ENCODE data around the gene DIAPH3.

Gene DIAPH3

DNA sequence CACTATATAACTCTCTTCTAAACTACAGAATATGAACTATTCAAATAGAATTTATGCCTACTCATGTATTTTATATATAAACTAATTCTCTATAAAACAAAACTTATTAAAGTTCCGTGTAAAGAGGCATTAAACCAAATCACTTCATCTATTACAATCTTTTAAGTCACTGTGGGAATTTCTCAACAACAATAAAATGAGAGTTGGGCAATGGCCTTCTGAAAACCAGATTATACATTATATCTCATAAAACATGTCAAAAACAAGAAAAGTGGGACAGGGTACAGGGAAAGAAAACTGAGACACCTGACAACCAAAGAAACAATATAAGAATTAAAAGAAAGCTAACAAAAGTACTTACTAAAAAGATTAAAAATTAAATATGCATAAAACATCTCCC lies 145.2 kb downstream of the DIAPH3 start:
- no peak for DNase-seq

DNA sequence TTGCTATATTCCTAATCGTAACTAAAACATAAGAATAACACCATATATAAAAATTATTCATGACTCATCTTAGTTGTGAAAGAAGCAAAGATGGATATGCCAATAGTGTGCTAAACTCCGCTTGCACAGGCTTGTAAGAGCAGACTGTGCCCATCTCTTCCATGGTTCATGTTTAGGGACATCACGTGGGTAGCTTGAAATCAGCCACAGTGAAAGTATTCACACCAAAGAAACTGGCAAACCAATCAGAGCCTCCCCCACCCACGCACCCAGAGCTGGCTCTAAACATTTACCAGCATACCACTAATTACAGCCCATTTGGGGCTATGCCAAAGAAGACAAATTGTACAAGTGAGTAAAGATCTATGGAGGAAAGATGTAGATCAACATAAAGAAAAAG lies 147.5 kb downstream of the DIAPH3 start:
- DNase-seq, result no peak

DNA sequence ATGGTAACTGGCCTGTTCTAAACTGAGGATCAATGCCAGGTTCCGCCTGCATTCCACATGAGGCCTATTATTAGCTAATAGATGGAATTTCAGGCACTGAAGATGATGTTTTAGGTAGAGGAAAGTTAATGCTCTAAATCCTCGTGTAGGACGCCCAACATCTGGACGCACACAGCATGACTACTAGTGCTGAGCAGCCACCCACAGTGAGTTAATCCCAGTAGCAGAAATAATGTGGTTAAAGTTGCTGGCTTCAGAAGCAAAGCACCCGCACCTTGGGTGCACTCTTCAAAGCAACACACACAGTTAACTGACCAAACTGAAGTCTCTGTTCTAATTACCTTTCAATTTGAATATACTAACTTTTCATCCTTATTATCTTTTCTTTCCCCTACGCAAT lies 150.6 kb downstream of the DIAPH3 start:
- DNase-seq, result no peak

DNA sequence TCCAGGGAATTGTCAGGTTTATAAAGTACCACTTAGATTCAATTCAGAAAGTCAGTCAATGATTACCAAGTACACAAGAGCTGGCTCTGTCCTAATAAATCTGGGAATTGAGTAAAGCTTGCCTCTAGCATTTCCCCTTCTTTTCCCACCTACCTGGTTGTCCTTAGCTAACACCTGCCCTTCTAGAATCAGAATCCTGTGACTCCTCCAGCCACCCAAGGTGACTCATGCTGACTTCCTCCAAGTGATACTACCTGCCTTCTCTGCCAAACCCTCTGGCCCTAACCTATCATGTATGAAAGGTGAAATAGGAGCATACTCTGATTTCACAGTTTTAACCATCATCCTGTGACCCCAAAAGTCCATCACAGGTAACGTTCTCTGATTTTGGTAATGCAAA lies 151.2 kb downstream of the DIAPH3 start:
- no peak for DNase-seq

DNA sequence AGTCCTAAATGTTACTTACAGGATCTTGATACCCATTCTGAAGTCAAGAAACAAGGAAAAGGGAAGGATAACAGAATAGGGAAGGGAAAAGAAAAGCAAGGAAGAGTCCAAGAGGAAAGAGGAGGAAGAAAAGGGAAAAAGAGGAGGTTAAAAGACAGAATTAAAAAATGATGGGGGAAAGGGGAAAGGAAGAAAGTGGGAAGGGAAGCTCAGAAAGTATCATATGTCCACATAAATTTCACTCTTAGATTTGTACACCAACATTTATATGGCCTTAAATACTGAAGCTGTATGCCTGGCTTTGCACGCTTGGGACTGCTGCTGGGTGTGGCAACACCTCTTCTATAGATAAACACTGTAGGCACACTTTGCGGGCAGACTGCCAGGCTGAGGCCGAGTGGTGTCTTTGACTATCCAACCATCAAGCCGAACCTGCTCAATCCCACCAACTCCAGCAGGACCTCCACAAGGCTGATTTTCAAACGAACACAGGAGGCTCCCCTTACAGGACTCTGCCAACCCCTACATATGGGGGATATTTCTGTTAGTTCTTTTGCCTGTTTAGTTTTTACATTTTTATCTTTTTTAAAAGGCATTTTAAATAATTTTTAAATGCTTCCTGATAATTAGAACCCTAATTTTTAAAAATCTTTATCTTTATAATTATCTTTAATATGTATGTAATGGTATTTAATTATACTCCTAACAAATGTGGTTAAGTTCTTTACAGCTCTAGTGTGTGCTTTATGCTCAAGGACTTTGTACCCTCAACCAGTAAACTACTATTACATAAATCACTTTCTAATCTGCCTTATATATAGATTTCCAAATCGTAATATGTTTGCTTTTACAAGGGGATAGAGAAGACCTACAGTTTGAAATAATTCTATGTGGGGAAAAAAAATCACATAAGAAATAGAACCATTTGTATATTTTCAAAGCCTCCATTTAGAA lies 154.2 kb downstream of the DIAPH3 start:
- no peak for DNase-seq

DNA sequence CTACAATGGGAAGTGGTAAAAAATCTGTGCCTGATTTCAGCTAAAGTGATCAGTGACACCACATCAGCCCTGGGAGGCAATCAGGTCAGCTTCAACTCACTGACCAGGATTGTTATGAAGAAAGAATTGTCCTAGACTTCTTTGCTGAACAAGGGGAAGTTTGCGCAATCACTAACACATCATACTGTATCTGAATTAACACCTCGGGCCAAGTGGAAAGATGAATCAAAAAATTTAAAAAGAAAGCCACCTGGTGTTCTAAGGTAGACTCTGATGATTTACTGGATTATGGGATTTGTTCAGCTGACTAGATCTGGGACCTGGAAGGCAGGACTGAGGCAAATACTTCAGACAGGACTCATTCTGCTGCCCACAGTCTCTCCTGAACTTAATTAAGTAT lies 161.8 kb downstream of the DIAPH3 start:
- no peak for DNase-seq

DNA sequence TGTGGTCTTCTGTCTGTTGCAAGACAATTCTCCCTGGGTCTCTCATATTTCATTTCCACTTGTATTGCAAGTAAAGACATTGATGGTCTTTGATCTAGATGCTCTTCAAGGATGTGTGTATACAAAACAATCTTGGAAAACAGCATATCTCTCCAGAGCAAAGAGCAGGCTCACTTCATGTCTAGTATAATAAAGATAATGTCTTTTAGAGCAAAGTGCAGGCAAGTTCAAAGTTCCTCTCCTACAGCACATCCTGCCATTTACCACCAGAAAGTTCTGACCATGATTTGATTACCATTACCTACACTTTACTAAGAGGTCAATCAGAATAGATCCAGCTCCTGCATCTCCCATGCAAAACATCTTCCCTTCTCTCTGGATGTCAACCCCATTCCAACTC lies 162.8 kb downstream of the DIAPH3 start:
- DNase-seq, result no peak

DNA sequence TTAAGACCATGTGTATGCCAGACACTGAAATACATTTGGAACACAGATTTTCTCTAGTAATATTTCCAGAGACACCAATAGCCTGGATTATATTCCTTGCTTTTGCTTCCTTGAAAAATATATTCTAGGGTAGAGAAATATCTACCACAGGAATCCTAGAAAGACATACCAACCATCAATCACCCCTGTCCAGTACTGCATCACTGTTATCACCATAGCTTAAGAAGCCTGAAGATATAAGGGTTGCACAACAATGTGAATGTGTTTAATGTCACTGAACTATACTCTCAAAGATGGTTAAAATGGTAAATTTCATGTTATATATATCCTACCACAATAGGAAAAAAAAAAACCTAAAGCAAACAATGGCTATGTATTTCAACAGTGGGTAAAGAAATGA lies 163.6 kb downstream of the DIAPH3 start:
- no peak for DNase-seq

DNA sequence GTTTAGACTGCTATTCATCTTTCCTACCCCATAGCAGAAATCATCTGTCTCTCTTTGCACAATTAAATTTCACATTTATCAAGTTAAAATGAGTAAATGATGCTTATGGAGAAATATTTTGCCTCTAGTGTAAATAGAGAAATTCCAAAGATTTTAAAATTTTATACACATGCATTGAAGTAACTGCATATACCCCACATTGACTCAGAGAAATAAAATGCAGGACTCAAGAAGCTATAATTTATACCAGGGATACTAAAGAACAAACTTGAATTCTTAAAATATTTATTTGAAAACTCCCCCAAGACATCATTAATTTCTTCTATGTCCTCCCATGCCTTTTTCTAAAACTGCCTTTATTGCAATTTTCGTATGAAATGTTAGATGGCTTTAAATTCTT lies 165.8 kb downstream of the DIAPH3 start:
- DNase-seq, result no peak

DNA sequence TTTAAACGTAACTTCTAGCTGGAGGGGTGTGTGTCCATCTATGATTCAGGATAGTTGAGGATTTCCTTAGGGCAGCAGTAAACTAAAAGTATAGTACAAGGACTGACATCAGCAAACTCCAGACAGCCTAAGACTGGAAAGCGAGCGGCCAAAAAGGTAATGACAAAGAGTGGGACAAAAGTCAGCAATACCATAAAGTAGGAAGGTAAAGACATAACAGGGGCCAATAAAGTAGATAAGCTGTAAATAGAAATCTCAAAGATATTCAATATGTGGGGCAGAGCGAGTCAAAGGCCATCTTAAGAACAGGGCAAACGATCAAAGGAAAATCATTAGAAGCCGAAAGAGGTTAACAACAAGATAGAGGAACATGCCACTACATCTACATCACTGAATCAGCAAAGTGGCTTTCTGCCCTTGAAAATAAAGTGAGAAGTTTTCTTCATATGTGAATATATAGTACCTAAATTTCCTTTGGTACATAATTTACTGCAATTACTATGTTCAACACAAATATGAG lies 167.2 kb downstream of the DIAPH3 start:
- DNase-seq, result no peak

DNA sequence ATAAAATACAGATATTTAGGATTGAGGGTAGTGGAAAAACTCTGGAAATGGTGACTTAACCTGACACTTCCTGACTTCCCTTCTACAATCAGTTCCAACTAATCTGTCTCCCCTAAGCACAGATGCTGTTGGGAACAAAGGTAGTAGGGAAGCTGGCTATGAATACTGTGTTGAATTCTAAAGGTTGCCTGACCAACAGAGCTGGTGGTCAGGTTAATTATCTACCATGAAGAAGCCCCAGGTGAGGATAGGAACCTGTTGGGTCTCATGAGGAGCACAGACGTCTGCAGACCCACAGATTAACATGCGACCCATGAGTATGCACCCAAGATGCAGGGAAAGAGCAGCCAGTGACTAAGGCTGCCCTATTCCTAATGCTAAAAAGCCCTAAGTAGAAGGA lies 172.3 kb downstream of the DIAPH3 start:
- no peak for DNase-seq

DNA sequence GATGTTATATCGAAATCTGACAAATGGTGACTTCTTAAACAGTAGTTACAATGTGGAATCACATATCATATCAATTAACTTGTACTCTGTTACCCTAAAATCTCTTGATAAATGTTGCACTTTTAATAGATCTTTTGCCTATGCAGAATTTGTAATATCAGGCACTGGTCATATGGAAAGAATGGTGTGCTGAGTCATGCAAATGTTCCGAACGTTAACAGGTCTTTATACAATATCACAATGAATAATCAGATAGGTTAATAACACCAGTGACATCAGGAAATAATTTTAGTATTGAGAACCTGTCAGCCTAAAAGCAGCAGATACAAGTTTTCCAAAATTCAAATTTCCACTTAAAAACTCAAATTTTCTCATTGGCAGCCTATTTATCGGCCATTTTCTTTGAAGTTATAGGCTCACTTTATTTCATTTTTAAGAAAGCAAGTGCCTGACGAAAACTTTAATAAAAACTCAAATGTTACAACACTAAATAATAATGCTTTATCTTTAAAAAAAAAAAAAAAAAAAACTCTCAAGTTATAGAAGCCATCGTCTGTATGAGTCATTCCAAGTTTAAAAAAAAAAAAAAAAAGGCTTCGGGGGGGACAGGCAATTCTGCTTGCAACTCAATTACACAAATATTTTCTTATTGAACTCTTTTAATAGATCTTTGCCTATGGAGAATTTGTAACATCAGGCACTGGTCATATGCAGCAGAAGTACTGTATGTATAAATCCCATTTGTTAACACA lies 180.9 kb downstream of the DIAPH3 start:
- no peak for DNase-seq

DNA sequence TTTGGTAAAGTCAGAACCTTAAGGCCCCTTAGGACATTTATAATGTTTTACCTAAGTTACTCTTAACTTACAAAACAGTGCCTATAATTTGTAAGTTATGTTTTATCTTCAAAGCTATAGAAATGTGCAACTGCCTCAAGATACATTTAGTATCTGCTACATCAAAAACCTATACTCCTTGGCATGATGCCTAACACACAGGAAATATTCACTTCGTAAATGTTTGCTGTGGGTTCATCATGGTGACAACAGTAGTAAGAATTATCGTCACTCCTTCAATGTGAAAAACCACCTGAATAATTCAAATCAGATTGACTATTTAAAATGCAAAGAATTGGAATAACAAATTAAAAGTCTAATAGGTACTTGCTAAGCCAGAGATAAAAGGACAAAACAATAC lies 184.1 kb downstream of the DIAPH3 start:
- DNase-seq, result no peak

DNA sequence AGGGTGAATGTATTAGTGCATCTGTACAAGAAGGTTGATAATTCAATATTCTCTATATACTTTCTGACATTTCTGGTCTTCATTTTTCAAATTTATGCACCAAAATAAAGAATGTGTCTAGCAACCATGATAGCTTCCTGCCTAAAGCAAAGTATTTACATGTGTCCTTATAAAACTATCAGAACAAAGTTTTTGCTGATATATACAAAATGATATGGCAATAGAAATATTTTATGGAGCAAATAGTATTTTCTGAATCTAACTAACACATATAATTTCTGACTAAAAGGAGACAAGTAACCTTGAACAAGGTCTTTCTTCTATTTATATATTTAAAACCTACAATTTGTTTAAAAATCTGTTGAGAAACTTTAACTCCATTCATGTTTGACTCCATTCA lies 184.9 kb downstream of the DIAPH3 start:
- no peak for DNase-seq

DNA sequence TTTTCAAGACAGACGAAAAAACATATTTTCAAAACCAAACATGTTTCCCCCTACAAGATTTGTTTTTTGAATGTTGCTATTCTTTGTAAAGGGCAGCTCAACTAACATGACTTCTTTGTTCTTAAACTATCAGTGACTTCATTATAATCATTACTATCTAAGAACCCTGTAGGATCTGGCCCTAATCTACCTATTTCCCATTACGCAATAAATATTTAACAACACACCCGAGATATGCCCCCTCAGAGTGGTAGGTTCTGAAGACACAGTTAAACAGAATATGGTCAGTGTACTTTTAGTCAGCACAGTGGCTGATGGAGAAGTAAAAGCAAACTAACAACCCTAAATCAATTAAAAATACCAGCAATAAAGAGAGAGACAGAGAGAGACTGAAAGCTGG lies 186.9 kb downstream of the DIAPH3 start:
- no peak for DNase-seq

DNA sequence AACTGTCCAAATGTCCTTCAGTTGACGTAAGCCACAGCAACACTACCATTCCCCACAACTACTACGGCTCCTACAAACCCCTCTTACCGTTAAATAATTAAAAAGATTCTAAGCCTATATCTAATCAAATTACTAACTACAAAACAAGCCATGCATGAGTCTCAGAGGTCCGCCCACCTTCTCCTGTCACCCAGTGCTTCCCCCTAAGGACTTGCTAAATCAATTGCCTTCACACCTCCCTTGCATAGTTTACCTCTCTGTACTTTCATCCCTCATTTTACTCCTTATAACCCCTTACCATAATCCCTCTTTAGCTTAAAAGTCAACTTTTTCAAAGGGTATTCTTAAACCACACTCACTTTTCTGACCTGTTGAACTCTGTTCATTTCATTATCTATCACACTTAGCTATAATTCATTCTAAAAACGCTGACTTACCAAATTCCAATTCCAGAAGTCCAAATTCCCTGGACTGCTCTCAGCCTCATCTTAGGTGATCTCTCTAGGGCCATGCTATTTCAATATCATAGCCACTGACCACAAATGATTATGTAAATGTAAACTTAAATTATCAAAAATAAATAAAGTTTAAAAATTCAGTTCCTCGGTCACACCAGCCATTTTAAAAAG lies 187.8 kb downstream of the DIAPH3 start:
- no peak for DNase-seq

DNA sequence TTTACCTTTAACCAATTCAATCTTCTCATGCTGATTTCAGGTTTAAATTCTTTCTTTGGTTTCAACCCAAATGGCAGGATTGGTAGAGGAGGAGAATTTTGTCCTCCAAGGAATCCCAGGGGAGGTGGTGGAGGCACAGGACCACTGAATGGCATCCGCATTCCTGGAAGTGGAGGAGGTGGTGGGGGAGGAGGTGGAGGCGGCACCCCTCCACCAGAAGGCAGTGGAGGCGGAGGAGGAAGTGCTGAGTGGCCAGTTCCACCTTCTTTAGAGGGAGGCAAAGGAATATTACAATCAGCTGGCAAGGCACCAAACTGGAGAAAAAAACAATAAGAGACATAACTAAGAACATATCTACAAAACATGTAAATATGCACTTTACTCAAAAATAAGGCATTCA lies 192.9 kb downstream of the DIAPH3 start:
- DNase-seq, result no peak

DNA sequence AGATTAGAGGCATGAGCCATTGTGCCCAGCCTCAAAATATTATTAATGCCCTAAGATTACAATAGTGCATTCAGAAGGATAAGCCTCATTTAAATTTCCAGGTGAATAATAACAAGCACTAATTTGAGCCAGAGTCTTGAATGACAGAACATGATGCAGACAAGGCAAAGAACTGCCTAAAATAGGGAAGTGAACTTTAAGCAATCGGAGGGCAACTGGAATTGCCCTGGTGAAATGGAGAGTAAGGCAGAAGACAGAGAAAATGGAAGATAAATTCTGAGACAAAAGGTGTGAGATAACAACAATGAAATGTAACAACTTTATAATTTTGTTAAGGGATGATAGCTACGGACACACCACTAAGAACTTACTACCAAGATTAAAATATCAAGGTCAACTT lies 199.9 kb downstream of the DIAPH3 start:
- DNase-seq, result no peak

DNA sequence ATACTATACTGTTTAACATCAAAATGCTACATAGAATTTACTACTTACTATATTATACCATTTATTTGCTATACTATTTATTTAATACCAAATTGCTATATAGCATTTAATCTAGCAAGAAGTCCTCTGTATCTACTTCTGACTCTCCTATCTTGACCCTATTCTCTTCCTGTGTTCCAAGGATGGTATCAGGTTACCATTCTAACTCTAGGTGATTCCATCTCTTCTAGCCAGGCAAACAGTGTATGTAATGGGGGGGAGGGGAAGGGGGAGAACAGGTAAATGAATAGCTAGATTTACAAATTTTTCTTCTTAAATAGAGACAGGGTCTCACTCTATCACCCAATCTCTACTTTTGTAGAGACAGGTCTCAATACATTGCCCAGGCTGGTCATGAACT lies 200.3 kb downstream of the DIAPH3 start:
- DNase-seq, result no peak

DNA sequence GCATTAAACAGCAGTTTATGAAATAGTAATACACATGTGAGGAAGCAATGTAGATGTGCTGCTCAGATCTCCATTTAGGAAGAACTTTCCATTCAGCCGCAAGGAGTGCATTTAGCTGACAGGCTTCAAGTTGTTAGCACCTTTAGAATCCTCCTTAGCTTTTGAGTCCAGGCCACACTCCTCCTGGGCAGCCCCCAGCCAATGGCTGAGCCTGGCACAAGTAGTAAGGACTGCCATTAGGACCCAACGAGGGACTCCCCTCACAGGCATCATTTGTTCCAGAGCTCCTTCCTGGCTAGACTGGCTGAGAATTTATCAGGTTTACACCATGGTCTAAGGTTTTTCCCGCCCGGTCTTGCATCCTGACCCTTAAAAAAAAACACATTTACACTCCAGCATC lies 201.4 kb downstream of the DIAPH3 start:
- no peak for DNase-seq

DNA sequence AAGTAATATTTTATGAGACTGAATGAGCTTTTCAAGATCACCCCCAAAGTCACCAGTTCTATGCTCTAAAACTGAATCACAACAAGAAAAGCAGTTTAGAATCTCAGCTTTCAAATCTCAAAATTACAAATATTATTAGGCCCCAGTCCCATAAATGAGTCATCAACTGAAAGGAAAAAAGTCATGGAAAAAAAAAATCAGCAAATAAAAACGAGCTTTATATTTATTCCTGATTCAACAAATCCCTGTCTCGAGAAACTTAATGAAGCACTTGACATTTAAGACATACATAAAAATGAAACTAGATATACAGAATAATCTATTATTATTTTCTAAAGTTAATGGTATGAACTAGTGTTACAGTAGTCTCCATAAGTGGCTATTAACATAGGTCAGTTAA lies 203.0 kb downstream of the DIAPH3 start:
- no peak for DNase-seq

DNA sequence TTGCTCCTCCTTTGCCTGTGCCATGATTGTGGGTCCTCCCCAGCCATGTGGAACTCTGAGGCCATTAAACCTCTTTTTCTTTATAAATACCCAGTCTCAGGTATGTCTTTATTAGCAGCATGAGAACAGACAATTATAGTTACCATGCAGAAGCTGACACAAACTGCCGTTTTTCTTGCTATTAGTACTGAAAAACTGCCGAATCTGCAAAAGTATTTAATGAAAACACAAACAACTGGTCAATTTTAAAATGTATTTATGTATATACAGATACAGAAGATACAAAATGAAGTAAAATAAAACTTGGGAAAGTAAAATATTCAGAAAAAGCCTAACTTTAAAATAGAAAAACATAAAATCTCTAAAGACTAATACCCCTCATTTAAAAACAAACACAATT lies 206.3 kb downstream of the DIAPH3 start:
- DNase-seq, result no peak

DNA sequence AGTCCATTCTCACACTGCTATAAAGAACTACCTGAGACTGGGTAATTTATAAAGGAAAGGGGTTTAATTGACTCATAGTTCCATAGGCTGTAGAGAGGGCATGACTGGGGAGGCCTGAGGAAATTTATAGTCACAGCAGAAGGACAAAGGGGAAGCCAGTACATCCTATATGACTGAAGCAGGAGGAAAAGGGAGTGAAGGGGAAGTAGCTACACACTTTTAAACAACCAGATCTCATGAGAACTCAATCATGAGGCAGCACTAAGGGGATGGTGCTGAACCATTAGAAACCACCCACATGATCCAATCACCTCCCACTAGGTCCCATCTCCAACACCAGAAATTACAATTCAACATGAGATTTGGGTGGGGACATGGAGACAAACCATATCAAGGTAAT lies 209.1 kb downstream of the DIAPH3 start:
- DNase-seq, result no peak

DNA sequence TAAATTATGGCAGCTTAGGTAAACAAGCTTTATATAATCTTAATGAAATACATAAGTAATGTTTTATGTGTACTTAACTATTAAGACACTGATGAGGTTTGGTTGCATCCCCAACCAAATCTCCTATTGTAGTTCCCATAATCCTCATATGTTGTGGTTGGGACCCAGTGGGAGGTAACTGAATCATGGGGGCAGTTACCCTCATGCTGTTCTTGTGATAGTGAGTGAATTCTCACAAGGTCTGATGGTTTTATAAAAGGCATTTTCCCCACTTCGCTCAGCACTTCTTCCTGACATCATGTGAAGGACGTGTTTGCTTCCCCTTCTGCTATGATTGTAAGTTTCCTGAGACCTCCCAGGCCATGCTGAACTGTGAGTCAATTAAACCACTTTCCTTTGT lies 212.7 kb downstream of the DIAPH3 start:
- DNase-seq, result no peak

Measured in right forelimb (tissue), 1 donor.